ENCODE measurements around the gene FREM2. TPM values are rescaled to one million over a fixed set of nuclear protein-coding genes. Genes with fewer than 3 reads are reported as not detected.

FREM2 gene
- polyA plus RNA-seq, 12 donors, result 7.3 to 19.9 (median 11.1) TPM; not detected in 1

- DNase-seq, result no peak
These were observed 201.4 kb downstream of the FREM2 start for GRCh38 chr13:38888309-38888708.

- no peak for DNase-seq
These were observed 208.2 kb downstream of the FREM2 start for GRCh38 chr13:38895075-38895474.

- DNase-seq, result no peak
These were observed 210.6 kb downstream of the FREM2 start for GRCh38 chr13:38897521-38897920.

- DNase-seq, result no peak
These were observed 211.6 kb downstream of the FREM2 start for GRCh38 chr13:38898481-38898880.

GRCh38 chr13:38899571-38899970, 212.7 kb downstream of the FREM2 start:
- DNase-seq, result no peak

GRCh38 chr13:38900188-38900587, 213.3 kb downstream of the FREM2 start:
- no peak for DNase-seq

GRCh38 chr13:38902551-38902950, 215.7 kb downstream of the FREM2 start:
- DNase-seq, result no peak

GRCh38 chr13:38905081-38905480, 218.2 kb downstream of the FREM2 start:
- no peak for DNase-seq

GRCh38 chr13:38905861-38906260, 219.0 kb downstream of the FREM2 start:
- no peak for DNase-seq

- DNase-seq, result no peak
These were observed 221.7 kb downstream of the FREM2 start for GRCh38 chr13:38908574-38908973.

- DNase-seq, result no peak
These were observed 227.2 kb downstream of the FREM2 start for GRCh38 chr13:38914070-38914469.

GRCh38 chr13:38921081-38921480, 234.2 kb downstream of the FREM2 start:
- no peak for DNase-seq

GRCh38 chr13:38922170-38922569, 235.3 kb downstream of the FREM2 start:
- no peak for DNase-seq

GRCh38 chr13:38933786-38934185, 246.9 kb downstream of the FREM2 start:
- no peak for DNase-seq

Data from muscle of arm (tissue), 12 donors.